ENCODE results near the gene RGS7. TPM values are rescaled to one million over a fixed set of nuclear protein-coding genes. Genes with fewer than 3 reads are reported as not detected.
"Not testable (repeated sequence)": the region's sequence is repeated elsewhere in the genome, so short reads cannot be mapped to it uniquely, and the experiment has no call there.

RGS7 gene
- total RNA-seq, 4 donors from 2014 or later = not detected

DNA sequence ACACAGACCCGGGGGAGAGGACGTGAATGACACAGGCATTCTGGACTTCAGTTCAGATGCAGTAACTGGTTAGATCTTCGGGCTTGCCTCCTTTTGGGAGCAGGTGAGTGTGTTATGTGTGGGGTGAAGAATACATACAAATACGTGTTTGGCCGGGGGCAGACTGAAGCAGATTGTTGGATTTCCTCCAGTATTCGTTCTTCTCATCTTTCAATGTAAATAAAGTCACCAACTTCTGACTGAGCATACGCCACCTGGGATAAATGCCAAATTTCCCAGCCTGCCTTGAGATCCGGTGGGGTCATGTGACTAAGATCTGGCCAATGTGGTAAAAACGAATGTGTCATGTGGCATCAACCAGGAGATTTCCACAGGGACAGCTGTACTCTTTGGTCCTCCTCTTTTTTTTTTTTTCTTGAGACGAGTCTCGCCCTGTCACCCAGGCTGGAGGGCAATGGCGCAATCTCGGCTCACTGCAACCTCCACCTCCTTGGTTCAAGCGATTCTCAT, 189.8 kb downstream of the RGS7 start:
- in situ Hi-C loops (cut with MboI; ENCODE audit: low sequenced_read_pairs in 4 of 4) = no loop called here

DNA sequence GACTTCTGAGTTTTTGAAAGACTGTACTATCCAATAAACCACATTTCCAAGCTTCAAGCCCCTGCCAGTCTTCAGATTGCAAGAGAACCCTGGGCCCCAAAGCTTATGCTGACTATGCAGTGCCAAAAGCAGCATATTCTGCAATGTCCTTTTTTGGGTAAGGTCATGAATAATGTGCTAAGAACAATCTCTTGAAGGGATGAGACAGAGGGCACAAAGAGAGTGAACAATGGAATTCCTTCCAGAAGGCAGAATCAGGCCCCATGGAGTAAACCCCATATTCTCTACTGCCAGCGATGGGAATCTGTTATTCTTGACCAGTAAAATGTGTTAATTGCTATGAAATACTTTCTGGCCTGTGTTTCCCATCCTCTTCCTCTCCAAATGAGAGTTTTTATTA, 190.4 kb downstream of the RGS7 start:
- no peaks in the 10 kb centered on the region for H3K36me3 ChIP-seq
- no peak for ATAC-seq
- no peaks in the 10 kb centered on the region for H3K9me3 ChIP-seq
- no peak overlapping the region for H3K27ac ChIP-seq
- in situ Hi-C loops (cut with MboI; ENCODE audit: low sequenced_read_pairs in 4 of 4) (no loop called here), intact Hi-C loops (cut with DNase I; ENCODE audit: low total_unique reads) (no loop called here)
- TF ChIP-seq, protein P1, sequence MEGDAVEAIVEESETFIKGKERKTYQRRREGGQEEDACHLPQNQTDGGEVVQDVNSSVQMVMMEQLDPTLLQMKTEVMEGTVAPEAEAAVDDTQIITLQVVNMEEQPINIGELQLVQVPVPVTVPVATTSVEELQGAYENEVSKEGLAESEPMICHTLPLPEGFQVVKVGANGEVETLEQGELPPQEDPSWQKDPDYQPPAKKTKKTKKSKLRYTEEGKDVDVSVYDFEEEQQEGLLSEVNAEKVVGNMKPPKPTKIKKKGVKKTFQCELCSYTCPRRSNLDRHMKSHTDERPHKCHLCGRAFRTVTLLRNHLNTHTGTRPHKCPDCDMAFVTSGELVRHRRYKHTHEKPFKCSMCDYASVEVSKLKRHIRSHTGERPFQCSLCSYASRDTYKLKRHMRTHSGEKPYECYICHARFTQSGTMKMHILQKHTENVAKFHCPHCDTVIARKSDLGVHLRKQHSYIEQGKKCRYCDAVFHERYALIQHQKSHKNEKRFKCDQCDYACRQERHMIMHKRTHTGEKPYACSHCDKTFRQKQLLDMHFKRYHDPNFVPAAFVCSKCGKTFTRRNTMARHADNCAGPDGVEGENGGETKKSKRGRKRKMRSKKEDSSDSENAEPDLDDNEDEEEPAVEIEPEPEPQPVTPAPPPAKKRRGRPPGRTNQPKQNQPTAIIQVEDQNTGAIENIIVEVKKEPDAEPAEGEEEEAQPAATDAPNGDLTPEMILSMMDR (IDR thresholded peaks at IDR 0.05 in 4 of 5, conservative IDR thresholded peaks at IDR 0.05 in 1 of 5) = no peak
- no peak for TF ChIP-seq POLR2A (IDR thresholded peaks at IDR 0.05)
- no peak overlapping the region for H3K4me3 ChIP-seq
- no peaks in the 10 kb centered on the region for H3K27me3 ChIP-seq
- no peak for DNase-seq
- H3K4me1 ChIP-seq = no peaks in the 10 kb centered on the region

More for the DNA sequence above, 189.8 kb downstream of the RGS7 start:
- intact Hi-C loops (cut with DNase I; ENCODE audit: low total_unique reads) = no loop called here
- Histone ChIP-seq H3K4me3 (no peak overlapping the region), H3K36me3 (no peaks in the 10 kb centered on the region), H3K27me3 (no peaks in the 10 kb centered on the region), H3K4me1 (no peaks in the 10 kb centered on the region), H3K9me3 (no peaks in the 10 kb centered on the region), H3K27ac (no peak overlapping the region)
- no peak for TF ChIP-seq POLR2A (IDR thresholded peaks at IDR 0.05)
- TF ChIP-seq, protein P1 (IDR thresholded peaks at IDR 0.05 in 4 of 5, conservative IDR thresholded peaks at IDR 0.05 in 1 of 5) = no peak
- ATAC-seq (no peak), DNase-seq (no peak)

DNA sequence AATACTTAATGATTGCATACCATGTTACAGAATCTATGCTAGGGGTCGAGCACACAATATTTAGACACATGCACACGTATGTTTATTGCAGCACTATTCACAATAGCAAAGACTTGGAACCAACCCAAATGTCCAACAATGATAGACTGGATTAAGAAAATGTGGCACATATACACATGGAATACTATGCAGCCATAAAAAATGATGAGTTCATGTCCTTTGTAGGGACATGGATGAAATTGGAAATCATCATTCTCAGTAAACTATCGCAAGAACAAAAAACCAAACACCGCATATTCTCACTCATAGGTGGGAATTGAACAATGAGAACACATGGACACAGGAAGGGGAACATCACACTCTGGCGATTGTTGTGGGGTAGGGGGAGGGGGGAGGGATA, 191.7 kb downstream of the RGS7 start:
- H3K27me3 ChIP-seq; H3K9me3 ChIP-seq; DNase-seq; intact Hi-C loops (cut with DNase I; ENCODE audit: low total_unique reads); H3K4me3 ChIP-seq; H3K27ac ChIP-seq; H3K36me3 ChIP-seq; H3K4me1 ChIP-seq; ATAC-seq; in situ Hi-C loops (cut with MboI; ENCODE audit: low sequenced_read_pairs in 4 of 4): not testable (repeated sequence)

DNA sequence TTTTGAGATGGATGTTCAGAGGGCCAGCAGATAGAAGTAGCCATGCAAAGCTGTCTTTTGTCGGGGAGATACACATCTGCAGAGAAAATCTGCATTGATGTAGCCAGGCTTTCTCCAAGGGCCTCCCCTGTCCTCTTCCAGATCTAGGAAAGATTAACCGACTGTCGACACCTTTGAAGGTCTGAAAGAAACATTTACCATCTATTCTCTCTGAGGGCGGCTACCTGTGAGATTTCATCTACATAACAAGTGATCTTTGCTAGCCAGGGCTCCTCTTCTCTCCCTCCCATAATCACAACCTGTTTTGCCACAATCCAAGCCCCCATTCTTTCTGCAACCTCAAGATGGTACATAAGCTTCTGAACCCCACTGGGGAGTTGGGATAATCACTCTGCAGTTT, 193.6 kb downstream of the RGS7 start:
- in situ Hi-C loops (cut with MboI; ENCODE audit: low sequenced_read_pairs in 4 of 4) = no loop called here
- Histone ChIP-seq H3K36me3 (no peaks in the 10 kb centered on the region), H3K27me3 (no peaks in the 10 kb centered on the region), H3K9me3 (no peaks in the 10 kb centered on the region), H3K4me1 (no peaks in the 10 kb centered on the region), H3K4me3 (no peak overlapping the region), H3K27ac (no peak overlapping the region)
- TF ChIP-seq, protein P1 (IDR thresholded peaks at IDR 0.05 in 4 of 5, conservative IDR thresholded peaks at IDR 0.05 in 1 of 5) = no peak
- no peak for TF ChIP-seq POLR2A (IDR thresholded peaks at IDR 0.05)
- ATAC-seq (no peak), DNase-seq (no peak)
- intact Hi-C loops (cut with DNase I; ENCODE audit: low total_unique reads) = no loop called here

DNA sequence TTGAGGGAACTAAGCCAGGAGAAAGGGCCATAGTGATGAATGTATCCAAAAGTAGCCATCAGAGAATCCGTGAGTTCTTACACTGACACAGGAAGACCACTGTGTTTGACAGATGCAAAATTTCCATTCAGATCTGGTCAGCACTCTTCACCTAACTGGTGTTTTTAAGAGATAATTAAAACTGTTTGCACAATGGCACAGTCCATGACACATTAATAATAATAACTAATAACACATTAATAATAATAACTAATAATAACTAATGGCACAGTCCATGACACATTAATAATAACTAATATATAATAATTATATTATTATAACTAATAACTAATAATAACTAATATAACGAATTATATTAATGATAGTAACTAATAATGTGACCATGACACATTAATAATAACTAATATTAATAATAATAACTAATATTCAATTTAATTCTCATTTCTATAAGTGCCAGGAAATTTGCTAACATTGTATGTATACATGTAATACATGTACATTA, 195.8 kb downstream of the RGS7 start:
- intact Hi-C loops (cut with DNase I; ENCODE audit: low total_unique reads) = no loop called here
- no peaks in the 10 kb centered on the region for H3K36me3 ChIP-seq
- no peaks in the 10 kb centered on the region for H3K9me3 ChIP-seq
- no peak overlapping the region for H3K4me3 ChIP-seq
- no peaks in the 10 kb centered on the region for H3K27me3 ChIP-seq
- no peak overlapping the region for H3K27ac ChIP-seq
- H3K4me1 ChIP-seq = no peaks in the 10 kb centered on the region
- in situ Hi-C loops (cut with MboI; ENCODE audit: low sequenced_read_pairs in 4 of 4) = no loop called here
- no peak for TF ChIP-seq POLR2A (IDR thresholded peaks at IDR 0.05)
- DNase-seq (no peak), ATAC-seq (no peak)

DNA sequence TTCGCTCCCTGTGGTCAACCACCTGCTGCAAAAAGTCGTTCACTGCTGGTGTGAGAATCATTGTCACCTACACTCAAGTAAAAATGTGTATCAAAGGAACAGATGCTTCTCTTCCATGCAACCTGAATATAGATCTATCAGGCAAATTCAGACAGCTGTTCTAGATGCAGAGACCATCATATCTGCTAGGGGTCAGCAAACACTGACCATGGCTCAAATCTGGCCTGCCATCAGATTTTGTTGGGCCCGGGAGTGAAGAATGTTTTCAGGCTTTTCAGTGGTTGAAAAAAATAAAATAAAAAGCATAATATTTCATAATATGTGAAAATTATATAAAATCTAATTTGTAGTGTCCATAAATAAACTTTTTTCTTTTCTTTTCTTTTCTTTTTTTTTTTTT, 199.6 kb downstream of the RGS7 start:
- no peak for TF ChIP-seq POLR2A (IDR thresholded peaks at IDR 0.05)
- TF ChIP-seq, protein P1 (IDR thresholded peaks at IDR 0.05 in 4 of 5, conservative IDR thresholded peaks at IDR 0.05 in 1 of 5) = no peak
- Histone ChIP-seq H3K4me3 (no peak overlapping the region), H3K36me3 (no peaks in the 10 kb centered on the region), H3K27me3 (no peaks in the 10 kb centered on the region), H3K27ac (no peak overlapping the region), H3K9me3 (no peaks in the 10 kb centered on the region), H3K4me1 (no peaks in the 10 kb centered on the region)
- intact Hi-C loops (cut with DNase I; ENCODE audit: low total_unique reads) (no loop called here), in situ Hi-C loops (cut with MboI; ENCODE audit: low sequenced_read_pairs in 4 of 4) (no loop called here)
- ATAC-seq (no peak), DNase-seq (no peak)
